KOPT-K1 (cell line): ENCODE measurements around the gene AP5S1.

Source experiments
- H3K27ac ChIP-seq: fragments of 200-600 bp; sonication (generic); 2 replicates; pipeline ENCODE4 v1.5.1; 2016; ENCODE audit warnings: antibody characterized with exemption, mild to moderate bottlenecking, low read depth, low read length; ENCODE audit not compliant: poor library complexity, severe bottlenecking
- H3K36me3 ChIP-seq: fragments of 200-600 bp; sonication (generic); 2 replicates; pipeline ENCODE4 v1.5.1; 2017; ENCODE audit warnings: antibody characterized with exemption, mild to moderate bottlenecking, low read length, moderate library complexity; ENCODE audit not compliant: insufficient read depth
- H3K9me3 ChIP-seq: fragments of 200-600 bp; sonication (generic); 2 replicates; pipeline ENCODE4 v1.5.1; 2017; ENCODE audit warnings: antibody characterized with exemption, low read length, mild to moderate bottlenecking; ENCODE audit not compliant: insufficient read depth, poor library complexity, severe bottlenecking

AP5S1 gene

DNA sequence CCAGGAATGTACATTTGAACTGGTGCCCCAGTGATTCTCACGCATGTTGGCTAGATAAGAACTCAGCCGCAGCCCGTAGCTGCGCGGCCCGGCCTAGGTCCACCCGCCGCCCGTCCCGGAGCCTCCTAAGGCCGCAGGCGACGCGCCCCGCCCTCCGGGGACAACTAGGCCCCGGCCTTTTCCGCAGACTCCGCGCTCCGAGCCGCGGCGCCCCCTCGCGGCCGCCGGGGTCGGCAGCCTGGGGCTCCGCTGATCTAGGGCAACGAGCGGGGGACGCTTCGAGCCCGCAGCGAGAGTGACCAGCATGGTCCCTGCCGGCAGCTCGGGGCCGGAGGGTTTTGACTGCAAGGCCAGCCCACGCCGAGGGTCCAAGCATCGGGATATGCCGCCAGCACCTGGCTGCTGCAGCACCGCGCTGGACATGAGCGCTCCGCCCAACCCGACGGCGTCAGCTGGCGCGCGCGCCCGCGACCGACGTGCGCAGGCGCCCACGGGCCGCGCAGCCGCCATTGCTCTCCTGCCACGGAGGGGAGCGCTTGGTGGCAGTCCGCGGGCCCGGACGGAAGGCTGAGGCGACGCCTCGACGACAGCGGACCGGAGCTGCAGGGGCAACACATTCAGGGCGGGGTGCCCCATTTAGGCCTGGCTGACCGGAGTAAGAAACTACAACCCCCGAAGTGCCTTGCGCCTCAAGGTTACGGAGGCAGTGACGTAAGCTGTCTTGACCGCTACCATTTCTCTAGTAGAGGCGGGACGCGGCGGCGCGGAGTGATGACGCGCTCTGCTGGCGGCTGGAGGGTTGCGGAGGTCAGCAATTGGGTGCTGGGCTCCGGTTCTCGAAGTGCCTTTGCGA lies at the start of gene AP5S1:
Gene AP5S1 (plus strand): TSS at position 500 of the 853 bp plus-strand sequence. CDS start 1,571 bp downstream, outside the sequence.
- Histone ChIP-seq H3K36me3 (peaks cover 35% of the 10 kb centered on the region), H3K27ac (peak within 1 kb of the TSS; percentile 96), H3K9me3 (no peaks in the 10 kb centered on the region)

GRCh38 chr20:3771552-3772058 lies 48.7 kb upstream of the AP5S1 start:
- H3K9me3 ChIP-seq: no peaks in the 10 kb centered on the region
- no peak overlapping the region for H3K27ac ChIP-seq
- no peaks in the 10 kb centered on the region for H3K36me3 ChIP-seq

DNA sequence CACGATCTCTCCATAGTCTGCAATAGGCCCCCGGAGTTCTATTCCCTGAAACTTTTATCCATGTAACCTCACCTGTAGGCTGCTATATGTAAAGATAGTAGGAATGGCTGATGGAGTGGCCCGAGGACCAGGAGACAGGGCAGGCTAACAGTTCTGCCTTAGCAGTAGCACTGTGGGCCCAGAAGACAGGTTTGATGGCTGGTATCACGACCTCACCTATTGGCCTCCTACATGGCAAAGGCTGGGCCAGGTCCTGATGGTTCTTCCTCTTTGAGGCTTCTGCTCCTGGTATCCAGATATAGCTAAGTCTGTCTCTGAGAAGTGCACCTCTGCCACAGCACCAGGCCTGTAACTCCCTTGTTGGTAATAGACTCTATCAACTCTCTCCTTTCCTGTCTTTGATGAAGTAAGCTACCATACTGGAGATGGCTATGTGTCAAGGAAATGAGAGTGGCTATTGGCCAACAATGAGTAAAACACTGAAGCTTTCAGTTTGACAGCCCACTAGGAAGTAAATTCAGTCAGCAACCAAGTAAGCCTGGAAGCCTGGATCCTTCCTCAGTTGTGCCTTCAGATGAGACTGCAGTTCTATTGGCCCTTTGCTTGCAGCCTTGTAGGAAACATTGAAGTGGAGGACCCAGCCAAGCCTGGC lies 44.8 kb upstream of the AP5S1 start:
- H3K36me3 ChIP-seq: no peaks in the 10 kb centered on the region
- no peaks in the 10 kb centered on the region for H3K9me3 ChIP-seq
- no peak overlapping the region for H3K27ac ChIP-seq

DNA sequence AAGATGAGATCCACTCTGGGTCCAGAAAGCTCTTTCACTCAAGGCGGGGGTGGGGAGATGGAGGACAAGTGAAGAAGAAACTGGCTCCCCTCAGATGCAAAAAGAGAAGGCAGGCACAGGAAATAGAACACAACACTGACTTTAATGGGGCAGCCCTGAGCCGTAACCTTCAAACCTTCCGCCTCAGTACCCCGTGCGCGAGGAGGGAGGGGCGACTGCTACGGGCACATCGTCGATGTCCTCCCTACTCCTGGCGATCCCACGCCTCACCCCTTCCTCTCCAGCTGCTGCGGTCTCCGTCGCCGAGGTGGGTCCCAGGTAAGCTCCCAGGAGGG lies 43.0 kb upstream of the AP5S1 start:
- Histone ChIP-seq H3K9me3 (no peaks in the 10 kb centered on the region), H3K27ac (no peak overlapping the region), H3K36me3 (no peaks in the 10 kb centered on the region)

- no peaks in the 10 kb centered on the region for H3K9me3 ChIP-seq
- no peaks in the 10 kb centered on the region for H3K36me3 ChIP-seq
- H3K27ac ChIP-seq: no peak overlapping the region
Measured at GRCh38 chr20:3777716-3778629, 42.4 kb upstream of the AP5S1 start.

DNA sequence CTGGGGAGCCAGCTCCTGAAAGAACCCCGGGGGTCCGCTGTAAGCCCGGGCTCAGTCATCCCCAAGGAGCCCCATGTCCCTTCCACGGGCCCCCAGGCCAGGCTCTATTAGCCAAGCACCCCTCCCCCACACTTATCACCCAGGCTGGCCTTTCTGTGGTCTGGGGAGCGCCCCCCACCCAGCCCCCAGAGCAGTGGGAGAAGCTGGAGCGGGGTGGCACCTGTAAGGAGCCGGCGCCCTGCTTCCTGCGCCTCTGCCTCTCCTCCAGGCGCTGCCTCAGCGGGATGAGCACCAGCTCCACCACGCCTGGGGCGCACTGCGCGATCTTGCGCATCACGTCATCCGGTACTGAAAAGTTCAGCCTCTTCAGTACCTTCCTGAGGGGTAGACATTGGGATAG lies 41.4 kb upstream of the AP5S1 start:
- Histone ChIP-seq H3K27ac (no peak overlapping the region), H3K36me3 (0 out of 2 replicates have a peak, but pooled peaks cover 3% of the 10 kb centered on the region), H3K9me3 (no peaks in the 10 kb centered on the region)

DNA sequence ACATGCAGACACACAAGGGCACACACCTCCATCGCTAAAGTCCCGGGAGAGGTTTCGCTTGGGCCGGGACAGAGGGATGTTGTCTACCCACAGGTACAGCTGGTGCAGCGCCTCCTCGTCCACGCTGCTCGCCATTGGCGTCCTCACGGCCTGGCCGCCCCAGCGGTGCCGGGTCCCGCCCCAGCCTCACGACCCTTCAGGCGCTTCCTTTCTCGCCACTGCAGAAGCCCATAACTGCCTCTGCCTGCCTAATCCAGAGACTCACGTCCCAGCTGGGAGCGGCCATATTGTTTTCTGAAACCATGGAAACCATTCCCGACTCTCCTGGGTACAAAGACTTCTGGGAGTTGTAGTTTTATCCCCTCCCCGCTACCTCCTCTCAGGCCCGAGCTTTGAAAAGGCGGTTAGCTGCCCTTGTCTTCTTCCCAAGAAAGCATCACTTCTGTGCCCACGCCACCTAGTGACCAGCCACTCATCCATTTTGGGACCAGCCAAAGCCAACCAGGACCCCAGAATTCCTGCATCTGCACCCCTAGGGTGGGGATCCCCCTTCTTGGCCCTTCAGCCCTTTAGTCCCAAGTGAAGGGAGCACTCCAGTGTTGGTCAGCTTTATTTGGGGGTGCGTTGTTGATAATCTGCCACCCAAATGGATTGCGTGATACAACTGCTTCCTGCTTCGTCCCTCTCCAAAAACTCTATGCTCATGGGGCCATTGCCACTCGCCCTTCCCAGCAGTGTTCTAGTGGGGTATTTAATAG lies 39.0 kb upstream of the AP5S1 start, which contains the start of gene SPEF1:
Gene SPEF1 (minus strand): TSS at position 296 of the 758 bp plus-strand sequence. CDS start 161 bp downstream, at position 135.
- Histone ChIP-seq H3K9me3 (no peaks in the 10 kb centered on the region), H3K27ac (no peak within 1 kb of the TSS), H3K36me3 (peaks cover 17% of the 10 kb centered on the region)

- Histone ChIP-seq H3K9me3 (no peaks in the 10 kb centered on the region), H3K36me3 (peaks cover 17% of the 10 kb centered on the region), H3K27ac (no peak overlapping the region)
Measured at GRCh38 chr20:3782597-3782996, 37.8 kb upstream of the AP5S1 start.

DNA sequence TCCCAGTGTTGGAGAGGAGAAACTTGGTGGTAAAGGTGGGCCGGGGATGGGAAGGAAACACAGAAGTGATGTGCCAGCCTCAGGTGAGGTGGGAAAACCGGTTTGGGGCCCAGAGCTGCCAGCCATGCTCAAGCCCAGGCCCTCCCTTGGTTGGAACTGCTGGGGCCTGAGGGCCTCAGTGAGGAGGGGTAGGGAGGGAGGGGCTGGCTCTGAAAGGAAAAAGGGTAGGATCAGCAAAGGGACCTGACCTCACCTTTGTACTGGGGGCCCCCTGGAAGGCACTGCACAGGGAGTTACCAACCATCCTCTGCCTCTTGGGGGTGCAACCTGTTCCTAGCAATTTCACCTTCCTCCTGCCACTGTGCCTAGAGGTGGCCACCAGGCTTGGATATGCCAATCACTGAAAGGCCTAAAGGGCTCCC lies 37.3 kb upstream of the AP5S1 start:
- Histone ChIP-seq H3K9me3 (no peaks in the 10 kb centered on the region), H3K27ac (no peak overlapping the region), H3K36me3 (peaks cover 17% of the 10 kb centered on the region)

GRCh38 chr20:3783511-3784195 lies 36.7 kb upstream of the AP5S1 start:
- Histone ChIP-seq H3K9me3 (no peaks in the 10 kb centered on the region), H3K36me3 (peaks cover 17% of the 10 kb centered on the region), H3K27ac (no peak overlapping the region)

GRCh38 chr20:3784216-3784853 lies 36.0 kb upstream of the AP5S1 start:
- H3K9me3 ChIP-seq: no peaks in the 10 kb centered on the region
- H3K36me3 ChIP-seq: peaks cover 17% of the 10 kb centered on the region
- H3K27ac ChIP-seq: no peak overlapping the region

DNA sequence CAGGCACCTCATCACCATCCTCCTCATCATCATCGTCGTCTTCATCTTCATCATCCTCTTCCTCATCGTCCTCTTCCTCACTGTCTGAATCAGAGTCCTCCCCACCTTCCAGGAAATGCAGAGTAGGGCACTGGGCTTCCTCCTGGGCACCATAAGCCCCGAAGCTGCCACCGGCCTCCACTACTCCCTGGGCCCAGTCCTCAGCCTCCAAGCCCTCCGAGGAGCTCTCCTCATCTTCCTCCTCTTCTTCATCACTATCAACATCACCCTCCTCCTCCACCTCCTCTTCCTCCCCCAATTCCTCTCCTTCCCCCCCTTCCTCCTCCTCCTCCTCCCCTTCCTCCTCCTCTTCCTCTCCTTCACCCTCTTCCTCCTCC lies 35.5 kb upstream of the AP5S1 start:
- peaks cover 17% of the 10 kb centered on the region for H3K36me3 ChIP-seq
- H3K27ac ChIP-seq: no peak overlapping the region
- no peaks in the 10 kb centered on the region for H3K9me3 ChIP-seq

DNA sequence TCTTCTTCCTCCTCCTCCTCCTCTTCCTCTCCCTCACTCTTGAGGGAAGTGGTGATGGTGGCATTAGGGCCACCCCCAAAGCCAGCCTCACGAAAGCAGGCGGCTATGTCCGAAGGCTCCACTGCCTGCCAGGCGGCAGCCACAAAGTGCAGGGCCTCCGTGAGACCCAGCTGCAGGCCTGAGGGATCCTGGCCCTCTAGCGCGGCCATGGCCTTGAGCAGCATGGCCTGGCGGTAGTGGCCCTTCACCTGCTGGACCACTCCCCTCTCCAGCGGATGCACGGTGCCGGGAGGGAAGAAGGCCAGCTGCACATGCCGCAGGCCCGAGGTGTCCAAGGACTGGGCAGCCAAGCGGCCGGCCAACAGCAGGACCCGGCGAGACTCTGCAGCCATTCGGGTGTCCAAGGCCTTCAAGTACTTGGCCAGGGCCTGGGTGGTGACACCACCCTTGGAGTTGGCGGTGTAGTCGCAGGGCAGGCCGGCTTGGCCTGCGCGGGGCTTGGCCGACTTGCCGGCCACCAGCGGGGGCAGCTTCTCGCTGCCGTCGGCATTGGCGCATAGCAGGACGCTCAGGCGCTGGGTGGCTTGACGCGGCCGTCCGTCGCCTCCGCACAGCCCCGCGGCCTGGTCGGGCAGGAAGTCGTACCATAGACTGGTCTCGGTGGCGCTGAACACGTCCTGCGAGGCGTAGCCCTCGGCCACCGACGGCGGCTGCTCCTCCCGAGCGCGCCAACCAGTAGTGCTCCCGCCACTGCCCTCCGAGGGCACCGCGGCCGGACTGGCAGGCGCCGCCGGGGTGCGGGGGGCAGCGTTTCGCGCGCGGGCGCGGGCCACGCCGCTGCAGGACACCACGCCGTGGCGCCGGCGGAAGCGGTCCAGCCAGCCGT lies 34.9 kb upstream of the AP5S1 start:
- Histone ChIP-seq H3K9me3 (no peaks in the 10 kb centered on the region), H3K27ac (peak overlapping the region; percentile 63), H3K36me3 (peaks cover 17% of the 10 kb centered on the region)
